ENCODE results near the gene SLC30A1.

SLC30A1 gene, protein sequence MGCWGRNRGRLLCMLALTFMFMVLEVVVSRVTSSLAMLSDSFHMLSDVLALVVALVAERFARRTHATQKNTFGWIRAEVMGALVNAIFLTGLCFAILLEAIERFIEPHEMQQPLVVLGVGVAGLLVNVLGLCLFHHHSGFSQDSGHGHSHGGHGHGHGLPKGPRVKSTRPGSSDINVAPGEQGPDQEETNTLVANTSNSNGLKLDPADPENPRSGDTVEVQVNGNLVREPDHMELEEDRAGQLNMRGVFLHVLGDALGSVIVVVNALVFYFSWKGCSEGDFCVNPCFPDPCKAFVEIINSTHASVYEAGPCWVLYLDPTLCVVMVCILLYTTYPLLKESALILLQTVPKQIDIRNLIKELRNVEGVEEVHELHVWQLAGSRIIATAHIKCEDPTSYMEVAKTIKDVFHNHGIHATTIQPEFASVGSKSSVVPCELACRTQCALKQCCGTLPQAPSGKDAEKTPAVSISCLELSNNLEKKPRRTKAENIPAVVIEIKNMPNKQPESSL

DNA sequence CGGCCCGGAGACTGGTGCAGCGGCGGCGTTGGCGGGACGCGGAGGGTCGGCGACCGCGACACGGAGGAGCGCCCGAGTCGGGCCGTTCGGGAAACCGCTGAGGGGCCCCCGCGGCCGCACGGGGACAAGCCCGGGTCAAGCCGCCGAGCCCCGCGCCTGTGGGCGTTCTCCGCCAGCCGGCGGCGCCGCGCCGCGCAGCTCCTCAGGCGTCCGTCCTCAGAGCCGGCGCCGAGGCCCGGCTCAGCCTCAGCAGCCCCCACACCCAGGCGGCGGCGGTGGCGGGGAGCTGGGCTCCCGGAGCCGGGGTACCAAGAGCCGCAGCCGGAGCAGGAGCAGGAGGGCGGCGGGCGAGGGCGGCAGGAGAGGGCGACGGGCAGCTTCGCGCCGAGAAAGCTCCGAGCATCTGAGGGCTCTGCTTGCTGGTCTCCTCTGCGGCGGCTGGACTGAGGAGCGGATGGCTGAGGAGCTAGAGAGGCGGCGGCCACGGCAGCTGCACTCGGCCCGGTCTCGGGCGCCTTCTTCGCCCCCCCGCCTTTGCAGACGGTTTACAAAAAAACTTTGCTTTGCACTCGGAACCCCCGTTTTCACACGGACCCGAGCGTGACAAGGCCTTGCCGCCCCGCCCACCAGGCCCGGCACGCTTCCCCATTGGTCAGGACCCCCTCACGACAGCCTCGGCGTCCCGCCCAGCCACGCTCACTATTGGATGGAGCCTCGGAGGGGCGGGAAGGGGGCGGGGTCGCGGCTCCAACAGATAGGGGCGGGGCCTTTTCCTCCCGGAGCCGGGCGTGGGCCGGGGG is at the start of gene SLC30A1:
SLC30A1 (minus strand) TSS at position 522 of the 800 bp plus-strand sequence. CDS start 549 bp downstream, outside the sequence.
- TF ChIP-seq EGR1 (IDR thresholded peaks at IDR 0.05) (peak; percentile 6; the same call in 1 of the 2 replicates), CREB1 (IDR thresholded peaks at IDR 0.05; ENCODE audit: low read depth) (peak; percentile 70), MAX (IDR thresholded peaks at IDR 0.05) (no peak)

DNA sequence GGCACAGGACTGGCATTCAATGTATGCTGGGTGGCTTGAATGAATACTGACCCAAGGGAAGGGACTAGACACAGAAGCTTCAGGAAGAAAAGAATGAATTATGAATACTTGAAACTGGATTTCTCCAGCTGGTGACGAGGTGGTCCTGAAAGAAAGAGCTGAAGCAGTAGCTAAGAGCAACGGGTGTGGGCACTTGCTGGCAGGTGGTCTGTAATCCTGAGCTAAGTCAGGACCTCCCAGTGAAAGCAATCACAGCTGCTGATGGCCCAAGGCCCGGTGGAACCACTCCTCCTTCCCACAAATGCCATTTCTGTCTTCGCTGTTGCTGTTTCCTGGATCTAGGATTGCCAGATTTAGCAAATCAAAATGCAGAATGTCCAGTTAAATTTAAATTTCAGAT is 49.5 kb upstream of the SLC30A1 start:
- no peak for TF ChIP-seq NFIC (IDR thresholded peaks at IDR 0.05)
- no peak for TF ChIP-seq EGR1 (IDR thresholded peaks at IDR 0.05)
- TF ChIP-seq ZBTB7A (IDR thresholded peaks at IDR 0.05; ENCODE audit: low read depth), result no peak
- no peak for TF ChIP-seq TEAD4 (IDR thresholded peaks at IDR 0.05)
- TF ChIP-seq CREB1 (IDR thresholded peaks at IDR 0.05; ENCODE audit: low read depth), result no peak

GRCh38 chr1:211627259-211627658 is 48.3 kb upstream of the SLC30A1 start:
- TF ChIP-seq RAD21 (IDR thresholded peaks at IDR 0.05; ENCODE audit: low read depth) (no peak), ZBTB7A (IDR thresholded peaks at IDR 0.05; ENCODE audit: low read depth) (no peak), CEBPB (IDR thresholded peaks at IDR 0.05) (no peak), TCF12 (IDR thresholded peaks at IDR 0.05; ENCODE audit: low read depth) (no peak), TAF1 (IDR thresholded peaks at IDR 0.05; ENCODE audit: low read depth) (no peak), FOXM1 (IDR thresholded peaks at IDR 0.05; ENCODE audit: borderline replicate concordance, low read depth) (no peak), USF1 (IDR thresholded peaks at IDR 0.05) (no peak), REST (IDR thresholded peaks at IDR 0.05; ENCODE audit: low read depth) (no peak), YY1 (IDR thresholded peaks at IDR 0.05; ENCODE audit: low read depth) (no peak), EP300 (IDR thresholded peaks at IDR 0.05; ENCODE audit: borderline replicate concordance) (no peak), NFIC (IDR thresholded peaks at IDR 0.05) (no peak), TEAD4 (IDR thresholded peaks at IDR 0.05) (no peak)

GRCh38 chr1:211625040-211625439 is 46.1 kb upstream of the SLC30A1 start:
- TF ChIP-seq FOXM1 (IDR thresholded peaks at IDR 0.05; ENCODE audit: borderline replicate concordance, low read depth) (no peak), RAD21 (IDR thresholded peaks at IDR 0.05; ENCODE audit: low read depth) (peak; percentile 40; the same call in 1 of the 2 replicates)

DNA sequence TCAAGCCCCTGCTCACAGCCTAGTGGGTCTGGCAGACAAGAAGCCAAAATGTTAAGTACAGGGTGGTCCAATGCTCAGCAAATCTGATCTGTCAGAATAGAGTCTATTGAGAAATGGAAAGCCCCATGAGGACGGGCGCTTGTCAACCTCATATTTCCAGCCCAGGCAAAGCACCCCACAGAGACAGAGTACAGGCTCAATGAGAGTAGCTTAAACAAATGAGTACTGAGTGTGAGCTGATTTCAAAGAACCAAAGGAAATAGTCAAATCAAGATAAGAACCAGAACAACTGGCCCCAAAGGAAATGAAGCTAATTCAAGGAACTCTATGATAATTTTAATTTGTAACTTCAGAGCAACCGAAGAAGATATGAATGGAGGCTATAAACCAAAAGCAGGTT is 44.6 kb upstream of the SLC30A1 start:
- no peak for TF ChIP-seq TEAD4 (IDR thresholded peaks at IDR 0.05)
- TF ChIP-seq NFIC (IDR thresholded peaks at IDR 0.05), result no peak
- TF ChIP-seq TAF1 (IDR thresholded peaks at IDR 0.05; ENCODE audit: low read depth), result no peak
- no peak for TF ChIP-seq TCF12 (IDR thresholded peaks at IDR 0.05; ENCODE audit: low read depth)
- TF ChIP-seq REST (IDR thresholded peaks at IDR 0.05; ENCODE audit: low read depth), result no peak
- TF ChIP-seq YY1 (IDR thresholded peaks at IDR 0.05; ENCODE audit: low read depth), result no peak
- TF ChIP-seq FOXM1 (IDR thresholded peaks at IDR 0.05; ENCODE audit: borderline replicate concordance, low read depth), result no peak

DNA sequence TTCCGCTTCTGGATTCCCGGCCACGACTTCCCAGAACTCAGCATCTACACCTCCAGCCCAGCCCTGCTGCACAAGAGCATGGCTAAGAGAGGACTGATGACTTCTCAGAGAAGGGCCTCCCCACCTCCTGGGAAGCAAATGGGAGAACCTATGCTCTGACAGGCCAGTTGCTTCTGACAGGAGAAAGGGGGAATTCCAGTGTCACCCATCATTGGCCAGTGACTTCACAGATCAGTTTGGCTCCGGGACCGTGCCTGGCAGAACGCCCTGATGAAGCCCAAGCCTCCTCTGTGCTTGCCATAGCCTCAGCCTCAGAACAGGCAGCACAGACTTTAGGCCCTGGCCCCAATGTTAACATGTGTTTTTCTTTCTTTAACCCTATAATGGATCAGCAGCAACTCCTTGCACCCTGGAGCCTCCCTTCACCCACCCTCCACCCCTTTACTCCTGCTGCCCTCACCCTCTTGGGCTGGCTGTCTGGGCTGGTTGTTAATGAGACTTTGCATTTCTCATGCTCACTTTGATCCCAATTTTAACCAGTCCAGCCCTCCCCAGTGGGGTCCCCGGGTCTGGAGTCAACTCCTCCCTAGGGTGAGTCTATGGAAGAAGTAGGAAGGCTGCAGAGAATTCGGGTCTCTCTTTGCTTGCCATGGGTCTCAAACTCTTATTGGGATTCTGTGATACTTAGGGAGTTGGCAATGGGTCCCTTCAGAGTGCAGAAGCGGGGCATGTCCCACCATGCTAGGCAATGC is 42.7 kb upstream of the SLC30A1 start:
- TF ChIP-seq CREB1 (IDR thresholded peaks at IDR 0.05; ENCODE audit: low read depth), result no peak
- no peak for TF ChIP-seq EP300 (IDR thresholded peaks at IDR 0.05; ENCODE audit: borderline replicate concordance)
- TF ChIP-seq CEBPB (IDR thresholded peaks at IDR 0.05), result no peak
- TF ChIP-seq FOXM1 (IDR thresholded peaks at IDR 0.05; ENCODE audit: borderline replicate concordance, low read depth), result no peak
- no peak for TF ChIP-seq TEAD4 (IDR thresholded peaks at IDR 0.05)
- no peak for TF ChIP-seq REST (IDR thresholded peaks at IDR 0.05; ENCODE audit: low read depth)
- TF ChIP-seq ZBTB7A (IDR thresholded peaks at IDR 0.05; ENCODE audit: low read depth), result no peak

Measured in Ishikawa (cell line).